Progenitor cell of endocrine pancreas (in vitro differentiated cells): ENCODE results near the gene HSF5. TPM values are rescaled to one million over a fixed set of nuclear protein-coding genes. Genes with fewer than 3 reads are reported as not detected.
A peak's percentile ranks its signal among the peaks of the same experiment; 100 is the strongest.

Source experiments
- DNase-seq: peaks from one replicate; pipeline ENCODE4 v3.0.0; 2021; ENCODE audit warnings: low spot score; ENCODE audit not compliant: unreplicated experiment
- H3K27ac Mint-ChIP-seq: 2 replicates; pipeline ENCODE4 v1.8.0; 2021; ENCODE audit warnings: mild to moderate bottlenecking, moderate library complexity, mixed read lengths
- H3K27me3 Mint-ChIP-seq: 2 replicates; pipeline ENCODE4 v1.8.0; 2021; ENCODE audit warnings: mixed read lengths
- H3K36me3 Mint-ChIP-seq: 2 replicates; pipeline ENCODE4 v1.8.0; 2022; ENCODE audit warnings: mixed read lengths; ENCODE audit not compliant: insufficient read depth
- H3K4me1 Mint-ChIP-seq: 2 replicates; pipeline ENCODE4 v1.8.0; 2021; ENCODE audit warnings: low read depth, mixed read lengths
- H3K4me3 Mint-ChIP-seq: 2 replicates; pipeline ENCODE4 v1.8.0; 2021; ENCODE audit warnings: low read depth, mild to moderate bottlenecking, moderate library complexity, mixed read lengths
- H3K9me3 Mint-ChIP-seq: 2 replicates; pipeline ENCODE4 v1.8.0; 2021; ENCODE audit warnings: low read depth, mixed read lengths
- CTCF ChIP-seq: fragments of 200-600 bp; sonication (generic); IDR thresholded peaks from one replicate; pipeline ENCODE4 v1.5.0; 2021; ENCODE audit warnings: antibody characterized with exemption, mild to moderate bottlenecking; ENCODE audit not compliant: unreplicated experiment
- total RNA-seq: library from RNA; stranded (reverse); gene quantifications from 2 replicates; pipeline ENCODE4 v1.2.1, GENCODE V29; 2021

Gene HSF5
- total RNA-seq, 1 donor from 2014 or later: 0.12 TPM

GRCh38 chr17:58455491-58455890 lies 32.7 kb downstream of the HSF5 start:
- Mint-ChIP-seq H3K36me3 (no peaks in the 10 kb centered on the region), H3K27me3 (no peaks in the 10 kb centered on the region), H3K9me3 (peaks cover 8% of the 10 kb centered on the region), H3K4me3 (no peak overlapping the region), H3K27ac (no peak overlapping the region), H3K4me1 (no peaks in the 10 kb centered on the region)
- no peak for TF ChIP-seq CTCF
- no peak for DNase-seq

GRCh38 chr17:58452738-58453137 lies 35.5 kb downstream of the HSF5 start:
- peaks cover 10% of the 10 kb centered on the region for H3K9me3 Mint-ChIP-seq
- no peak overlapping the region for H3K4me3 Mint-ChIP-seq
- no peak overlapping the region for H3K27ac Mint-ChIP-seq
- no peak for DNase-seq
- no peaks in the 10 kb centered on the region for H3K36me3 Mint-ChIP-seq
- TF ChIP-seq CTCF: no peak
- no peaks in the 10 kb centered on the region for H3K4me1 Mint-ChIP-seq
- H3K27me3 Mint-ChIP-seq: no peaks in the 10 kb centered on the region

GRCh38 chr17:58447039-58447975 lies 40.9 kb downstream of the HSF5 start:
- DNase-seq: peak; percentile 60
- Mint-ChIP-seq H3K9me3 (peaks cover 3% of the 10 kb centered on the region), H3K36me3 (no peaks in the 10 kb centered on the region), H3K4me1 (no peaks in the 10 kb centered on the region), H3K4me3 (no peak overlapping the region), H3K27ac (no peak overlapping the region), H3K27me3 (peaks cover 14% of the 10 kb centered on the region)
- TF ChIP-seq CTCF: peak; percentile 90

- no peak overlapping the region for H3K27ac Mint-ChIP-seq
- no peak overlapping the region for H3K4me3 Mint-ChIP-seq
- H3K36me3 Mint-ChIP-seq: no peaks in the 10 kb centered on the region
- peaks cover 19% of the 10 kb centered on the region for H3K27me3 Mint-ChIP-seq
- no peaks in the 10 kb centered on the region for H3K4me1 Mint-ChIP-seq
- H3K9me3 Mint-ChIP-seq: peaks cover 3% of the 10 kb centered on the region
- no peak for DNase-seq
- TF ChIP-seq CTCF: no peak
Observed at GRCh38 chr17:58446086-58446485, 42.1 kb downstream of the HSF5 start.

GRCh38 chr17:58436805-58437239 lies 51.4 kb downstream of the HSF5 start:
- Mint-ChIP-seq H3K4me1 (no peaks in the 10 kb centered on the region), H3K9me3 (no peaks in the 10 kb centered on the region), H3K27me3 (peaks cover 24% of the 10 kb centered on the region), H3K36me3 (no peaks in the 10 kb centered on the region), H3K27ac (no peak overlapping the region), H3K4me3 (no peak overlapping the region)
- no peak for TF ChIP-seq CTCF
- DNase-seq: no peak
